Stimulated activated CD8-positive, alpha-beta memory T cell treated with anti-CD3 and anti-CD28 coated beads, Interleukin-7, amount 100 ng/mL, for 4 hours (primary cell): ENCODE data around the gene SYNJ2.

Experiments
- DNase-seq, 2 donors: peaks; one replicate each; pipeline ENCODE4 v3.0.0-alpha.2; 2020; ENCODE audit warnings: low read depth in 2 of 2

The SYNJ2 gene

DNA sequence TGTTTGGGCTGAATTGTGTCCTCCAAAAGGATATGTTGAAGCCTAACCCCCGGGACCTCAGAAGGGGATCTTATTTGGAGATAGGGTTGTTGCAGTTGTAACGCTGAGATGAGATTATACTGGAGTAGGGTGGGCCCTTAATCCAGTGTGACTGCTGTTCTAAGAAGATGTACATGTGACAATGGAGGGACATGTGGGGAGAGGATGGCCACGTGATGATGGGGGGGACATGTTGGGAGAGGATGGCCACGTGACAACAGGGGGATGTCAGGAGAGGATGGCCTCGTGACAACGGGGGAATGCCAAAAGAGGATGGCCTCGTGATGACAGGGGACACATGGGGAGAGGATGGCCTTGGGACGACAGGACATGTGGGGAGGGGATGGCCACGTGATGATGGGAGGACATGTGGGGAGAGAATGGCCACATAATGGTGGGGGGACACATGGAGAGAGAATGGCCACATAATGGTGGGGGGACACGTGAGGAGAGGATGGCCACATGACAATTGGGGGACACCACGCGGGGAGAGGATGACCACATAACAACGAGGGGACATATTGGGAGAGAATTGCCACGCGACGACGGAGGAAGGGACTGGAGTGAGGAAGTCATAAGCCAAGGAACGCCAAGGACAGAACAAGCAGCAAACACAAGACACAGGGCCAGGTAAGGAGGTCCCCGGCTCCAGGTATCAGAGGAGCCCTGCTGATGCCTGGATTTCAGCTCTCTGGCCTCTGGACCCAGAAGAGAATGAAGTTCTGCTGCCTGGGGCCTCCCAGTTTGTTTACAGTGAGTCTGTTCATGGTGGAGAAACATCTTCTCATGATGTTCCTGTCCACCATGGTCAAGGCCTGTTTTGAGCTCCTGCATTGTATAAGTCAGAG lies 29.2 kb downstream of the SYNJ2 start:
- DNase-seq, result no peak

DNA sequence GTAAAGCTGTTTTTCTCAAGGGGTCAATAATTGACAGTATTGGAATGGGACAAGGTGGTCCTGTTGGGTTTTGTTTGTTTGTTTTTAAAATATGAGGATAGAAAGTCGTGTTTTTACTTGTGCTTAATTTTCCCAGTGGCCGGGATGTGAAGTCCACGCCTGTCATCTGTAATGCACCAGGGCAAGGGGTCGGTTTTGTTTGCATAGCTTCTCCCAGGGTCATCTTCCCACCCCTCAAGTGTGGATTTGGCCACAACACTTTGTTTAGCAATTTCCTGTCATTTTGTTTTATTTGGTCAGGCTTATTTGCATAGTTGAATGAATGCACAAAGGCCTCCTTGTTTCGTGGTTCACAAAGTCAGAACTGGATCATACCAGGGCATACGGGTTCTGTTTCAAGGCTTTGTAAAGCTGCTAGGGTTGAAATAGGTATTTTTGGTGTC lies 29.8 kb downstream of the SYNJ2 start:
- no peak for DNase-seq

DNA sequence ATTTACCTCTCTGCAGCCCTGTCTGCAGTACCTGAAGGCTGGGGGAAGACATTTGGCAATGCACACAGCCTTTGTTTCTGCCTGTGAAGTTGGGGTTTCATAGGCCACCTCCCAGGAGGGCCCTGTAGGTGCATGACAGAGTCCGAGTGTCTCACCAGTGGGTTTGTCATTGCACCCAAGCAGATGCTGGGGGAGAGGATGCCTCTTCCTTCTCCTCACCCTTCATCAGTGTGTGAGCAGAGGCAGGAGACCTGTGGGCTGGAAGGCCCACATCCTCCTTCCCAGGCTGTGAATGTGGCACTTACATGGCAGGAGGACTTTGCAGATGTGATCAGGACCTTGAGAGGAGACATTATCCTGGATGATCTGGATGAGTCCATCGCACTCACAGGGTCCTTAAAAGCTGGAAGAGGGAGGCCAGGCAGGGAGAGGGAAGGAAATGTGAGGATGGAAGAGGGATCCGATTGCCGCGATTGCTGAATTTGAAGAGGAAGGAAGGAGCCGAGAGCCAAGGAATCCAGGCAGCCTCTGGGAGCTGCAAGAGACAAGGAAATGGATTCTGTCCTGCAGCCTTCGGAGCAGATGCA lies 30.4 kb downstream of the SYNJ2 start:
- DNase-seq, result no peak

DNA sequence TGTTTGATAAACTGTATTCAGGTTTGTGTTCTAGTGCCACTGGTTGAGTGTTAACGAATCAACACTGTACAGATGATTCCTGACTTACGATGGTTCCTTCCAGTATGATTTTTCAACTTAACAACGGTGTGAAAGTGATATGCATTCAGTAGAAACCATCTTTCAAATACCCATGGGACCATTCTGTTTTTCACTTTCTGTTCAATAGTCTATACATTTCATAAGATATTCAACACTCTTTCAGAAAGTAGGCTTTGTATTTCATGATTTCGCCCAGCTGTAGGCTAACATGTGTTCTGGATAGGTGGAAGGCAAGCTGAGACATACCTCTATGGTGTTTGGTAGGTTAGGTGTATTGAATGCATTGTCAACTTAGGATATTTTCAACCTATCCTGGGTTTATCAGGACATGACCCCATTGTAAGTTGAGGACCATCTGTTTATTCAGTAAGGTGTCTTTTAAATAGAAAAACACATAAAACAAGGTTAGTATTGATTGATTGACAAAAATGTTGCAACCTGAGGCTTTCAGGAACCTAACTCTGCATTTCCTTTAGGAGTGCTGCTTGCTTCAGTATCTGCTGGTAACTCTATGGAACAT lies 32.3 kb downstream of the SYNJ2 start:
- no peak for DNase-seq

DNA sequence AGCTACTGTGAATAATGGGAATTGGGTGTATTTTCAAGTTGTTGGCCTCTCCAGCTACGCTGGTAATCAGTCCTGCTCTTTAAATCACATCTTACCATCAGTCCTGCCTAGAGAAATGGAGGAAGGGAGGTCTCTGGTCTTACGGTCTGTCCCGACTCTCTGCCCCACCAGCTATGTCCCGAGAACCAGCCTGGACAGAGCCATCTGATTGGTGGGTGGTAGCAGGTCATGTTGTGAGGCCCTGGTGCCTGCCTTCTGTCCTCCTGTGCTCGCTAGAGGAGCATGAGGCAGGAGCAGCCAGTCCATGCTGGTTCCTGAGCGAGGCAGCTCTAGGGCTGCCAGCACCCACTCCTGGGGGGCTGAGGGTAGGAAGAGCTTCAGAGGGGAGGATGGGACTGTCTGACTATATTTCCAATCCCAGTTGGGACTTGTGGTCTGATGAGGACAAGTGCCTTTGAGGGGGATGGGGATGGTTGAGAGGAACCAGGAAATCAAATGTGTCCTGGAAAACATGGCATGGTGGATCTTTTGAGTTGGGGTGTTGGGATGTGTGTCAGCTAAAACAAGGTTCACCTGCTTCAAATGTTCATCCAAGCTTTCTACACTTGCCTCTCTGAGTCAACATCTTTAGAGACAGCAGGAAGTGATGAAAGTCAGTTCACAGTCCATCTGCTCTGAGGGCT lies 33.0 kb downstream of the SYNJ2 start:
- no peak for DNase-seq

DNA sequence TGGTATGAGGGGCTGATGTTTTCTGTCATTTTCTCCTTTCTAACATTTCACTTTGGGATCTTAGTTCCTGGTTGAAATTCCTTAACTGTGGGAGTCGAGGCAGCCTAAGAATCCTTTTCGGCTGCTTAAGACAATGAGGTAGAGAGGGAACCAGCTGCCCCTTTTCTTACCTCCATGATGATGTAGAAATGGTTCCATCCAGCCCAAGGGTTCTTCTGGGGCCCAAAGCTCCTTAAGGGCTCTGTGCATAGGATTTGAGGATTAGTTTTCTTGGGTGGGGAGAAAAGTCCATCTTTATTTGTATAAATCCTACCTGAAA lies 33.5 kb downstream of the SYNJ2 start:
- no peak for DNase-seq

DNA sequence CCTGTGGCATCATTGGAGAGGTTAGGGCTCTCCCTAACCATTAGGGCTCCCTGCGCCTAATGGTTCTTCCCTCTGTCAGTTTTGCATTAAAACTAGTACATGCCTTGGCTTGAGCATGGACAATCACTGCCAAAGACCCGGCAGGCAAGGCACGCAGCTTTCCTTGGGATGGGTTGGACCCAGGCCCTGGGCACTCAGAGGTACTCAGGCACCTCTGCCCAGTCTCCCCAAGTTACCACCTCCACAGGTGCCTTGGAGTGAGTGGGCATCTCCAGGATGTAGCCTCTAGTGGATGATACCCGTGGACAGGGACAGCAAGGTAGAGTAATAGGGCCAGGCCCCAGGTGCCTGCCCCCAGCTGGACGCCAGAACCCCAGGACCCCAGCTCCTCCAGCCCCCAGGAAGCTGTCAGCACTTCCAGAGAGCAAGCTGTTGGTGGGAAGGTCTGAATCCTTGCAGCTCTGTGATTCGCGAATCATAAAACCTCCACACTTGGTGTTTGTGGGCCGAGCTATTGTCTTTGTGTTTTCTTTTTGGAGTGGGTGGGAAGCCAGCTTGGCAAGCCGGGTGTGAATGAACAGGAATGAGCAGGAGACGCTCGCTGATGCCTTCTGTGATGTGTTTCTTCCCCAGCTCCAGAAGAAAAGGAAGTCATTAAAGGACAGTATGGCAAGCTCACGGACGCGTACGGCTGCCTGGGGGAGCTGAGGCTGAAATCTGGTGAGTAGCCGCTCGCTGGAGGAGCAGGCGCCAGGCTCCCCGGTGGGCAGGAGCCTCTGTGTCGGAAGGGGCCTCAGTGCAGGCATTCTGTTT lies 35.1 kb downstream of the SYNJ2 start:
- DNase-seq, result no peak

DNA sequence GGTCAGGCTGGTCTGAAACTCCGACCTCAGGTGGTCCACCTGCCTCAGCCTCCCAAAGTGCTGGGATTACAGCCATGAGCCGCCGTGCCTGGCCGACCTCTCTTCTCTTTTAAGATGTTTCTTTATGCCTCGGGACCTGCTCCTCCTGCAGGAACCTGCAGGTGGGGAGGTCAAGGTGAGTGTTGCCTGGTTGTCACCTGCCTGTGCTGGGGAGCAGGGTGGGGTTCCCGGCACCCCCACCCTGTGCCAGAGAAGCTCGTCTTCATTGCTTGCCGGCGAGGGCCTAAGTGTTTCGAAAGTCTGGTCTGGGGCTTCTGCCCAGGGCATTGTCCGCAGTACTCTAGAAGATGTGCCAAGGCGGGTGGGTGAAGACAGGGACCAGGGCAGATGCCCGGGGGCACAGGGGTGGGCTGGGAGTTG lies 36.0 kb downstream of the SYNJ2 start:
- no peak for DNase-seq

DNA sequence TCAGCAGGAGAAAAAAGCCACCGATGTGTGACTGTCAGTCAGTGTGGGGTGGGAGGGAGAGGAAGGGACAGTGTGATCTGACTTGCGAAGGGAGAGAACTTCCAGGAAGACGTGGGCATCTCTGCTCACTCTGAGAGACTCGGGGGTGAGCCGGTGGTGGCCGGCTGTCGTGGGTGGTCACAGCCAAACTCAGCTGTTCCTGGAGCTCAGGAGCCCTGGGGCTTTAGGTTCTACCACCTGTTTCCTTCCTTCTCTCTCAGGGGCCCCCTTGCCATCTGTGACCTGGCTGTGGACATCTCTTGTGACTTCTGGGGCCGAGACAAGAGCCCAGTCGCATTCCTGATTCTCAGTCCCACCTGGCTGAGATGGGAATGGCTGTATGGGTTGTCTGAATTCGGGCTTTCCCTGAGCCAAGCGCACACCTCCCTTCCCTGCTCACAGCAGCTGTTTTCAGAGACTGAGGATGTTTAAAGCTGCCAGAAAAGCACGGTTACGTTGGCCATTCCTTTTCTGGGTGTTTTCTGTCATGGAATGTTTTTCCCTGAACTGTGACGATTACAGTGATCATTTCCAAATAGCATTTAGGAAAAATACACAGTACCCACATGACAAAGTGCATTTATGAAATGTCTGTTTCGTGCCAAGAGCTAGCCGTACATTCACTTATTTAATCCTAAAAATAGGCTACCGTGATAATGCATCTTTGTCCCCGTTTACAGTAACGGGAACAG lies 36.5 kb downstream of the SYNJ2 start:
- DNase-seq, result no peak

DNA sequence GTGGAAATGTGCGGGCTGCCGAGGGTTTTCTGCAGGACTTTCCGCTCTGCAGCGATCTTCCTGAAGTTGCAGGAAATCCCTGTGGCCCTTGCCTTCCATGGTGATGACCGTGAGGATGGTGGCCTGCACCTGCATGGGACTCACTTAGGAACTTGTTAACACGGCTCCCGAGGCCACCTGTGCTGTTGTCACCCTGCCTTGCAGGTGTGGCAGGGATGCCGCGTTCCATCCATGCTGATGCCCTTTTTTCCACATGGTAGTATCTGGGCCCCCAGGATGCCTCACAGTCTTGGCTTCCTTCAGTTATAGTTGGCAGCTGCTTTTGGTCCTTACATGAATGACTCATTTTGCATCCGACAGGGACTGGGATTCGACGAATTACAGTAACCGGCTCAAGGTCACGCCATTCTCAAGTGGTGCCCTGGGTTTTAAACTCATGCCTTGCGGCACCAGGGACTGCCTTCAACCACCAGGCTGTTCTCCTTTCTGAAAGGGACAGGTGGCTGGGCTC lies 37.2 kb downstream of the SYNJ2 start:
- DNase-seq, result no peak

DNA sequence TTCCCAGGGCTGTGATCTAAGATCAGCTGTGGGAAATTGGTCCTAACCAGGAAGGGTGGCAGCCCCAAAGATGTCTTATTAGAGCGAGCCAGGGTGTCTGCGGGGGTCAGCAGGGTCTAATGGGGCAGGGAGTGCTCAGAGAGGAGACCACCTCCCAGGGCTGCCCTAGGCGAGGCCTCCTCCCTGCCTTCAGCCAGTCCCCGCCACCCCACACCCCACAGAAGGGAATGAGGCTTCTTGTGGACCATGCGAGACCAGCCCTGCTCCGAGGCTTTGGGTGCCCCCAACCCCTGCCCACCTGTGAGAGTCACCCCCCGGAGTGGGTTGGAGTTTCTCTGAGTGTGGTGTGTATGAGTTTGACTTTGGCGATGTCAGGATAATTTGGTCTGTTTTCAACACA lies 37.8 kb downstream of the SYNJ2 start:
- DNase-seq, result no peak

DNA sequence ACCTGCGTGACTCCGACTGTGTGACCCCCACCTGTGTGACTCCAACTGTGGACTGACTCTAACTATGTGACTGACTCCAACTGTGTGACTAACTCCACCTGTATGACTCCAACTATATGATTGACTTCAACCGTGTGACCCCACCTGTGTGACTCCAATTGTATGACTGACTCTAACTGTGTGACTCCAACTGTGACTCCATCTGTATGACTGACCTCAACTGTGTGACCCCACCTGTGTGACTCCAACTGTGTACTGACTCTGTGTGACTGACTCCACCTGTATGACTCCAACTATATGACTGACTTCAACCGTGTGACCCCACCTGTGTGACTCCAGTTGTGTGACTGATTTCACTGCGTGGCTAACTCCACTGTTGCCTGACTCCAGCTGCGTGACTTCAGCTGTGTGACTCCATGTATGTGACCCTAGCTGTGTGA lies 38.6 kb downstream of the SYNJ2 start:
- DNase-seq, result no peak

DNA sequence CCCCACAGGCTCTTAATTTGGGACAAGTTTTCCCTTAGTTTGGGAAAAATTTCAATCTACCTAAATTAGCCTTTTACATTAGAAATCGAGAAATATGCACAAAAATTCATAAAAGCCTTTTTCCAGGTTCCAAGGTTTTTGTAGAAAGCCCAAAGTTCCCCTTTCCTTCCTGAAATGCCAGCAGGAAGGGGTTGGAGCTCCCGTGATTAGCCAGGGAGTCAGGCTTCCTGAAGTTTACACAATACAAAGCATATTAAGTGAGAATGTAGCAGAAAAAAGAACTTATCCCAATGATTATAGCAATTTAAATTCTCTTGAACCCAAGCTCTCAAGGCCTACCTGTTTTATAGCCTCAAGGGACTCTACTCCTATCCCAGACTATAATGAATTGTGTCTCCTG lies 39.1 kb downstream of the SYNJ2 start:
- no peak for DNase-seq

DNA sequence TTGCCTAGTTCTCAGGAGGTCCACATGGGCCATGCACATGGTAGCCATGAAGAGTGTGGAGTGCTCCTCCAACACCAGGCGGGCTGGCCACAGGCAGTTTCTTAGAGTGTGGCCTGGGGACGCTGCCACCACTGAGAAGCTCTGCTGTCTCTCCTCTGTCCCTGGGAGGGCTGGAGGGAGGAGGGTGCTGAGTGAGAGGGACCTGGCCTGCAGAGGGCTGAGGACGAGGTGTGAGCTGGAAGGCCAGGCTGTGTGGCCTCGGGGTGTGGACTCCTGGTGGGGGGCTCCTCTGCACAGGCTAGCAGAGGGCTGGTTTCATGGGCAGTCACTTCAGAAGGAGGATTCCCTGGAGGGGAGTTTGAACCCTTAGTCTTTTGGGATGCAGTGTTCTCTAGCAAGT lies 39.7 kb downstream of the SYNJ2 start:
- DNase-seq, result no peak

DNA sequence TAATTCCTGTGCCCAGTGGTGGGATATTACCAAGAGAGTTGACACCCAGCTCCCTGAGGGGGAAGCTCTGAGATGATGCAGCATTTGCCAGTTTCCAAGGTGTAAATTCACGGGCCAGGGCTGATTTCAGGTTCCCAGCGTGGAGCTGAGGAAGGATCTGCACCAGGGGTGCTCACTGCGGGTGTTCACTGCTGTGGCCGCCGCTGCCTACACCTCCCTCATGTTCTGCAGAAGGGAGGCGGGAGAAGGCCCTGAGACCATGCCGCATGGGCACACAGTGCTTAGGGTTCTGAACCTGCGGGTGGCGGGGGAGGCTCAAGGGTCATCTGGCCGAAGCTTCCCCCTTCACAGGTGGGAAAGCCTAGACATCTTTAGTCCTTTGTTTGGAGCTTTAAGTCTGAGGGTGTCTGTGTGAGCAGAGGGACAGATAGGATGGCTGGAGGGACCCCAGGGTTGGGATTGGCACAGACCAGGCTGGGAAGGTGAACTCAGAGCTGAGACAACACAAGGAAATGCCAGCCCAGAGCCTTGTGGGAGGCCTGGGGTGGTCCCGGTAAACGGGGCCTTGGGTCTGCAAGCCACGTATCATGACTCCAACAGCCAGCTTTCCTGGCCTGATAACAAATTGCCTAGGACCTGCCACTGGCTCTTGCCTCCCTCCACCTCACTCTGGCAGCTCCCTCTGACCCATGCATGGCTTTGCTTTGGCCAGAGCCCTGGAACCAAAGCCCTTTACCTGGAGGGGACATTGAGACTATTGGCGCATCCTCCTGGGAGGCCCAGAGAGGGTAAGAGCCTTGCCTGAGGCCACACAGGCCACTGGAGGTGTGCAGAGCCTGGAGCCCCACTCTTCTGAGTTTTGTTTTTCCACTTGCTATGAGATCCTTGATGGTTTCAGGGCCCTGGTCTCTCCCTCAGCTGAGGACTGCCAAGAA lies 40.4 kb downstream of the SYNJ2 start:
- DNase-seq, result no peak

DNA sequence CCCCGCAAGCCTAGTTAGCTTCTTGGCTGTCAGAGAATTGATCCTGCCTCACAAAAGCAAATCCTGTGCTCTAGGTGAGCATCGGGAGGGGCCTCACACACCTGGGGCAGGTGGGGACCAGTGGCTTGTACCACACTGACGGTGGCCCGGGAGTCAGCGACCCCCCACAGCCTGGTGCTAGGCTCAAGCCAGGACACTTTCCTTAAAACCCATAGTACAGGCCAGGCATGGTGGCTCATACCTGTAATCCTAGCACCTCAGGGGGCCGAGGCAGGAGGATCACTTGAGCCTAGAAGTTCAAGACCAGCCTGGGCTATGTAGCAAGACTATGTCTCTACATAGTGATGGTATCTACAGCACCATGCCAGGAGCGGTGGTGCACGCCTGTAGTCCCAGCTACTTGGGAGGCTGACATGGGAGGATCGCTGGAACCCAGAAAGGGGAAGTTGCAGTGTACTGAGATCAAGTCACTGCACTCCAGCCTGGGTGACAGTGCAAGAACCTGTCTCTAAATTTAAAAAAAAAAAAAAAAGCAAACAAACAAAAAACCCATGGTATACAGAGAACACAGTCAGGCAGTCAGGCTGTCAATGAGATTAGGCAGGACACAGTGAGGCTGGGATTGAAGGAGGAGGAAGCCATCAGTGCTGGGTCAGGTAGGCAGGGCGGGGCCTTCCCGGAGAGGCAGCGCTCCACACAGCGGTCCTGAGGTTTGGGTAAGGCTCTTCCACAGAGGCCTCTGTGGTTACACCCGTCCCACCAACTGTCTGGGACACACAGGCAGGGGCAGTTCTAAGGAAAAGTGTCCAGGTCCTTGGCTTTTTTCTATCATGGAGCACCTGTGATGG lies 41.3 kb downstream of the SYNJ2 start:
- DNase-seq, result no peak

DNA sequence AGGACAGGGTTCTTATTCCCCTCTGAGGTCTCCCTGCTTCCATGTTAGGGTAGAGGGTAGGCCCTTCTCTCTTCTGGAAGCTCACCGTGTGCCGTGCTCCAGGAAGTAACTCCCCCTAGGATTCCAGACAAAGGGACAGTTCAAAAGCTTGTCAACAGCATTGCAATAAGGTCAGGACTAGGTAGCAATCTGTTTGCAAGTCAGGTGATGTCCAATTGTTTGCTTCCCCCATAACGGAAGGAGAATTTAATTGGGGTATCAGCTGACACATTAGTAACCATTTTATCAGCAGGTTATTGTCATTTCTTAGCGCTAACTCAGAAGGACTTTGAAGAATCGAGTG lies 41.9 kb downstream of the SYNJ2 start:
- DNase-seq, result no peak

DNA sequence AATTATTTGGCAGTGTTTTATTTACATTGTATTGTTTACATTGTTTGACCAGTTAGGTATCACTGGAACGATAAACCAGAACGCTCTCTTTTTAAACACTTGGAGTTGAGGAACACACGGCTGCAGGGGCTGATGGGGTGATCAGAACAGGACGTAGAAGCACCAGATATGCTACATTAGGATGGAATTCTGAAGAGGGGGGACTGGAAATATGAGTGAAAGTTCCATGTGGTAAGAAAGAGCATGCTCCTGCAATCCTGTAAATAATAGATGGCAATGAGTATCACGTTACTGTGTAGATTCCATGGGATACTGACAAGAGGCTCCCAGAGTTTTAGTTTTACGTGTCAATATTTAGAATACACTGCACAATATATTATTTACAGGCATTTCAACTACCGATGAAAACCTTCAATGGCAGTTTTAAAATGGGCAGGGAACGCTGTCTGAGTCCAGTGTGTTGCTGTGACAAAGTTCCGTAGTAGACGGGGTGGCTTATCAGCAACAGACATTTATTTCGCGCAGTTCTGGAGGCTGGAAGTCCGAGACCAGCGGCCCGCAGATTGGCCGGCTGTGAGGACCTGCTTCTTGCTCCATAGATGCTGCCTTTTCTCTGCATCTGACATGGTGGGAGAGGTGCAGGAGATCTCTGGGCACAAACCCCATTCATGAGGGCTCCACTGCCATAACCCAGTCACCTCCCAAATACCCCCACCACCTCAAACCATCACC lies 43.1 kb downstream of the SYNJ2 start:
- DNase-seq, result no peak
